ENCODE measurements around the gene SNRNP200. TPM values are rescaled to one million over a fixed set of nuclear protein-coding genes. Genes with fewer than 3 reads are reported as not detected.

The SNRNP200 gene
- 10 to 100 TPM; 84.8 to 94.7 TPM for total RNA-seq
- long read RNA-seq, full-length matches to known transcripts, result 9 of 121 reads
- long read RNA-seq, partial matches to known transcripts, result 108 of 121 reads
- long read RNA-seq, other reads (novel, unspliced or antisense), result 4 of 121 reads

DNA sequence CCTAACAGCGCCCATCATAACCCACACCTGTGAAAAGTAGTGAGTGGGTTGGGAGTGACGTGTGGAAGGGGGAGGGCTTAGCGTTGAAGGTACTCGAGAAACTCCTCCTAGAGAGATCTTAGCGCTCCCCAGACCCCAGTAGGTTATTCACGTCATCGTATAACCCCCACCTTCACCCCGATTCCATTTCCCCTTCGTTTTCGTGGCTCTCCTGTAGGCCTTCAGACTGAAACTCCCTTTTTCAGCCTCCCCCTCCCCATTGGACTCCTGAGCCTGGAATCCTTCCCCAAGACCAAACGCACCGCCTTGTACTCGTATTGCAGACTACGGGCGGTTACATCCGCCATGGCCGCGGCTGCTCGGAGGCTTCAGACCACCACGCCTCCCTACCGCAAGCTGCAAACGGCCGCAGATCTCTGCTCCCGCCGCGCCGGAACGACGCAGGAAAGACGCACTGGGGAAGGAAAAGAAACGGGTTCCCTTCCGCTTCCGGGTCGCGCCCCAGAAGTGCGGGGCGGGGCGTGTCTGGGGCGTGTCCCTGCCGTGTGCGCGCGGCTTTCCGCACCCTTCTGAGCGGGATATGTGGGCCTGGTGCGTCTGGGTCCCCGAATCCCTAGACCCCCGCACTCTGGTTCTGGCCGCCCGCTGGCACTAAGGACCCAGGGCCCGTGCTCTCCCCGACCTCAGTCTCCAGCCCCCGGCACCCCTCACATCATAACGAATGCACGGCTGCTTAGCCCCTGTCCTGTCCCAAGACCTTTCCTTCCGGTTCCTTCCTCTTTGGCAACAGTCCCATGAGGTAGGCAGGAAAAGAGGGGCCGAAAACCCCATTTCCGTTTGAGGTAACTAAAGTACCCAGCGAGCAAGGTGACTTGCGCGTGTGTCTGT lies at the start of gene SNRNP200:
TSS of gene SNRNP200 (minus strand) at position 456 of the 888 bp plus-strand sequence. CDS start at position 347, 109 bp downstream.
- ATAC-seq, result peak; percentile 99
- intact Hi-C loops (cut with DNase I, micrococcal nuclease), result no loop called here
- DNase-seq, result peak; percentile 86 to 94

DNA sequence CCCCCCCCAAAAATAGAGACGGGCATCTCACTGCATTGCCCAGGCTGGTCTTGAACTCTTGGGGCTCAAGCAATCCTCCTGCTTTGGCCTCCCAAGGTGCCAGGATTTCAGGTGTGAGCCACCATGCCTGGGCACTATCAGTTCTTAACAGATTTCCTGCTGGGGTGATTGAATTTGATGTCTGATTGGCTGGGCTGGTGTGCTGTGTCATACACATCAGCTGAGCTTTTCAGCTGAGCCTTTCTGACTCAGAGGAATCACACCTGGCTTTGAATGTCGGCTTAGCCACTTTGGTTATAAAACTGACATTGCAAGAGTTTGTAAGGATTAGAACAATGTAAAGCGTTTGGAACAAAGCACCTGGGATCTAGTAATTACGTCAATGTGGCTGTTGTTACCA lies 49.1 kb upstream of the SNRNP200 start:
- ATAC-seq, result no peak
- DNase-seq, result no peak
- intact Hi-C loops (cut with DNase I, micrococcal nuclease), result no loop called here

DNA sequence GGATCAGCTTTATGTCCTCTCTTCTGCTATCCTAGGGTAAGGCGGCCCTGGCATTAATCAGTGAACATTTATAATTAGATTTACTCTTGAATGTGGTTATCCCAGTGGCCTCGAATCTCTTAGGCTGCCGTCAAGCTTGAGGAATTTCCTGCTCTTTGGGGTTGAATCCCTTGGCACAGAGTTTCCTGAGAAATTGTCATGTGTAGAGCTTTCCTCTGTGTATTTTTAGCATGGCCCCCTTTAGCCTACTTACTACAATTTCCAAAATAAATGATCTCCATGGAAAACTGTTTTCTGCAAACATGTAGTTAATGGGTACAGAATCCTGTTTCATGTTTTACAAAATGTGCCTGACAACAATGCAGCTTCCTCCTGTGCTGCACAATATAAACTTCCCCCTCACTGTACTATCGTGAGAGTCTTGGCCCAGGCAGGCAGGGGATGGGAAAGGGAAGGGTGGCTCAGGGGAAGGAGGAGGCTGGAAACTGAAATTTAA lies 48.3 kb upstream of the SNRNP200 start:
- intact Hi-C loops (cut with DNase I, micrococcal nuclease), result no loop called here
- ATAC-seq (no peak), DNase-seq (no peak)

DNA sequence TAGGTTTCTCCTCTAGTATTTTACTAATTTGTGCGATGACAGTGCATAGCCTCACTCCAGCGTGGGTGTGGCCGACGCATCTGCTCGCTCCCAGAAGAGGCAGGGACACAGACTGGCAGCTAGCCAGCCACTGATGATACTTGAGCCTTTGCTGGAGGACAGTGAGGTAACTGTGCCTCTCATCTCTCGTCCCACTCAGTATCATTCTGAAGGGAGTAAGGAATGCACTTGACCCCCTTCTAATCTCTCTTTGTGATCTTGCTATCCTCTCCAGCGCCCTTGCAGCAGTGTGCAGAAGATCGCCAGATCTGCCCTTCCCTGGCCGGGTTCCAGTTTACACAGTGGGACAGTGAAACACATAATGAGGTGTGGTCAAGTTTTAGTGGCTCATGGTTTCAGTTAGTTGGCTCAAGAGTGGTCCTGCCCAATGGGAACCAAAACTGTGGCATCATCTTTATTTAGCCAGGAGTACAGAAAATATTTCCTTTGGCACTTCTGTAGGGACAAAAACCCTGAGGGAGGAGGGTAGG lies 47.8 kb upstream of the SNRNP200 start:
- intact Hi-C loops (cut with DNase I, micrococcal nuclease), result no loop called here
- DNase-seq (peak in 1 of 2 donors; percentile 38), ATAC-seq (peak; percentile 32)

DNA sequence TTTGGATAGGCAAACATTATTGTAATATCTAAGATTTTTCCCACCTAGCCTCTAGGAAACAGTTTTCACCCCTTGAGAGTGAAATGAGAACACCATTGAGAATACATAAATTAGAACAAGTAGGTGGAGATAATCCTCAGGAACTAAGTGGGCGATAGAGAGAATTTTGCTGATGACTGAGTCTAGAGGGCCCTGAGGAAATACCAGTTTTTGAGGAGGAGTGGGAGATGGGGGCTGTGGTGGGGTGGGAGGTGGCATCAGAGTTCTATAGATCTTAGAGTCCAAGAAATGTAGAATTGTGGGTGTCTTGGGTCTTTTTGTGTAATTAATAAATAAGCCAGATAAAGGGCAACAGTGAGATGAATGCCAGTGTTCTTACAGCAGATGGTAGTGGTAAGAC lies 42.0 kb upstream of the SNRNP200 start:
- ATAC-seq (no peak), DNase-seq (no peak)
- intact Hi-C loops (cut with DNase I, micrococcal nuclease), result no loop called here

DNA sequence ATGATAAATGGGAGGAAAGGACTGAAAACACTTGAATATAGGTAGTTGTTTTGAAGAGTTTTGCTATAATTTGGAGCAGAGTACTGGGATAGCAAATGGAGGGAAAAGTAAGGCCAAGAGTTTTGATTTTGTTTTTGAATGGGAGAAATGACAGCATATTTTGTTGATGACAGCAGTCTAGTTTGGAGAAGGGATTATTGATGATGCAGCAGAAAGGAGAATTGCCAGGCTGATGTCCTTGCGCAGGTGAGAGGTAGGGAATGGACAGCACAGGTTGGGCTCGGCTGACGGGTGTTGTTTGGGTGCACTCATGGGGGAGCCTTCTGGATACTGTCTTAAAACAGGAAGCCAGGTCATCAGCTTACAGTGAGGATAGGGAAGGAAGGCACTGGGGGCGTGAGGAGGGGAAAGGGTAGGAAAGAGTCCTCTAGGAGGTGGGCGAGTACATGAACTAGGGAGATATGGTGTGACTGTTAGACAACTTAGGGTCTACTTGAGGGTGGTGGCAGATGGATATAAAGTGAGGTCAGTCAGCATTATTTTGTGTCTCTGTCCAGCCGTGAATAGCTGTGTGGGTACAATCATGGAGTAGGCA lies 40.6 kb upstream of the SNRNP200 start:
- no peak for DNase-seq
- ATAC-seq, result no peak
- intact Hi-C loops (cut with DNase I, micrococcal nuclease), result no loop called here

DNA sequence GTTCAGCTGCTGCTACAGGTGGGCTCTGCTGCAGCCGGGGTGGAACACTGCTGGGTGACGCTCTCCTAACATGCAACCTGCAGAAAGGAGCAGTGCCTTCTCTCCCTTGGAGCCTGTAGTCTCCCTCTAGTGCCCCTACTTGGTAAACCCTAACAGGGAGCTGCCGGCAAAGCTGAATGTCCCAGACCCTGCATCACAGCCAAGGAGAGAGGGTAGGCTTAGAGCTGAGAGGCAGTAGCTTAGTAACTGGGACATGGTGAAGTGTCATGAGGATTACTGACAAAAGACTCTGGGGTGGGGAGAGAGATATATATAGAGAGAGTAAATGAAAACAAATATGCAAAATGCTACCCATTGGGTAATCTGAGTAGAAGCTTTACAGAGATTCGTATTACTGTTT lies 40.1 kb upstream of the SNRNP200 start:
- ATAC-seq (no peak), DNase-seq (no peak)
- intact Hi-C loops (cut with DNase I, micrococcal nuclease), result no loop called here

DNA sequence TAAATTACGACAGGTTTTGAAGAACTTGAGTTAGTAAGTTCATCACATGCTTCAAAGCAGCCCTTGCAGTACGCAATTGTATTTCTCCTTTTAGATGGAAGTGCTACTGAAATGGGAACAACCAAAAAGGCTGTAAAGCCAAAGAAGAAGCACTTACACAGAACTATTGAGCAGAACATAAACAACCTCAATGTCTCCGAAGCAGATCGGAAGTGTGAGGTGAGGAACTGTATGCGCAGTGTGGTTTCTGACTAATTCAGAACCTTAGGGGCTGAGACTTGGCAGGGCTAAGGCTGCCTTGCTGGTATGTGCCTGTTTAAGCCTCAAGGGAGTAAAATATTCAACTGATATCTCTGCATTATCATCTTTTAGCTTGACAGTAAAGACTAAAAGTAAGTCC lies 38.7 kb upstream of the SNRNP200 start:
- DNase-seq (no peak), ATAC-seq (peak; percentile 44)
- intact Hi-C loops (cut with DNase I, micrococcal nuclease), result no loop called here

DNA sequence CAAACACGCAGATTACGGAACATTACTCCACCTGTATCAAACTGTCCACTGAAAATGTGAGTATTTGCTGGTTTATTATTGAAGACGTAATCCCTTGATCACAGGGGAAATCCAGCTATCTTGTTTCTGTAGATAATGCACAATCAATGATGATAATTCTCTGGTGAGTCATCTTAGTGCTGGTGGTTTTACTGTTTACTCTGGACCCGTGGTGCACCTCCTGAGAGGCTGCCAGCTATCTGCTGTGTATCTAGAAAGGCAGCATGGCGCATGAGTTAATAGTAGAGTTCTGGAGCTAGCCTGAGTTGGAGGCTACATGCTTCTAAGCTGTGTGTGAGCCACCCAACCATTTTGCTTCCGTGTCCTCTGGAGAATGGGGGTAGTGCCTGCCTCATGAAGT lies 36.7 kb upstream of the SNRNP200 start:
- intact Hi-C loops (cut with DNase I, micrococcal nuclease), result no loop called here
- no peak for ATAC-seq
- no peak for DNase-seq

DNA sequence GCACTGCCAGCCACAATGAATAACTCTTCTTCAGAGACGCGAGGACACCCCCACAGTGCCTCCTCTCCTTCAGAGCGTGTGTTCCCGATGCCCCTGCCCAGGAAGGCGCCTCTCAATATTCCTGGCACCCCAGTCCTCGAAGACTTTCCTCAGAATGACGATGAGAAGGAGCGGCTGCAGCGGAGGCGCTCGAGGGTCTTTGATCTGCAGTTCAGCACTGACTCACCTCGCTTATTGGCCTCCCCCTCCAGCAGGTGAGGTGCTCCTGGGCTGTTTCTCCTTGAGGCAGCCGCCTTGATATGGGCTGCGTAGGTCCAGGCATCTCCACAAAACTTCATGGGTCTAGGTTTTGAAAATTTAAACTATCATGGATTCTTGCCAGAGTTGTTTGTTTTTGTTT lies 36.3 kb upstream of the SNRNP200 start:
- intact Hi-C loops (cut with DNase I, micrococcal nuclease), result no loop called here
- no peak for DNase-seq
- ATAC-seq, result no peak

DNA sequence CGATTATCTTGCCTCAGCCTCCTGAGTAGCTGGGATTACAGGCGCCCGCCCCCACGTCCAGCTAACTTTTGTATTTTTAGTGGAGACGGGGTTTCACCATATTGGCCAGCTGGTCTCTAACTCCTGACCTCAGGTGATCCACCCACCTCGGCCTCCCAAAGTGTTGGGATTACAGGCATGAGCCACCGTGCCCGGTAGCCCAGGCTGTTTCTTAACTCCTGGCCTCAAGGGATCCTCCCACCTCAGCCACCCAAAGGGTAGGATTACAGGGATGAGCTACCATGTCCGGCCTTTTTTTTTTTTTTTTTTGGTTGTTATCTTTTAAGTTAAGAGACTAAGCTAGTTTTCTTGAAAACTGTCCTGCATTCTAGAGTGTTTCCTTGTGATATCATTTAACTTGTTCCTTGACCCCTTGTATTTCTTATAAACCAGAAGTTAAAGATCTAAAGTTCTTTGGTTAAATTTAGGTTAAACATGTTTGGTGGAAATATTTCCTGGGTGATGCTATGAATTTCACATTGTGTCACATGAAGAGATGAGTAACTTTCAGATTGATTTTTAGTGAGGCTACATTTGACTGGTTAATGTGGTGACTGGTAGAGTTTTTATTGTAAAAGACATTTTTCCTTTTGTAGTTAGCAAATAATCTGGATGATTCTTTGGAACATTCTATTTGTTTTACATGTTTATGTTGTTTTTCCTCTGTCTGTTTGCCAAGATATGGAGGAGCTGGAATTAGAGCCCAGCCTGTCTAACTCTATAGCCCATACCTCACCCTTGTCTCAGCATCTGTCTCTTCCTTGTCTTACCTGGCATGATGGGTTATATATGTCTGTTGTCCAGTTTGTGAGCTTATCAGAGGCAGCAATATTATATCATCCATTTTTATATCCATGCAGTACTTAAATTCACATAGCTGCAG lies 35.4 kb upstream of the SNRNP200 start:
- ATAC-seq, result no peak
- DNase-seq, result no peak
- intact Hi-C loops (cut with DNase I, micrococcal nuclease), result no loop called here

DNA sequence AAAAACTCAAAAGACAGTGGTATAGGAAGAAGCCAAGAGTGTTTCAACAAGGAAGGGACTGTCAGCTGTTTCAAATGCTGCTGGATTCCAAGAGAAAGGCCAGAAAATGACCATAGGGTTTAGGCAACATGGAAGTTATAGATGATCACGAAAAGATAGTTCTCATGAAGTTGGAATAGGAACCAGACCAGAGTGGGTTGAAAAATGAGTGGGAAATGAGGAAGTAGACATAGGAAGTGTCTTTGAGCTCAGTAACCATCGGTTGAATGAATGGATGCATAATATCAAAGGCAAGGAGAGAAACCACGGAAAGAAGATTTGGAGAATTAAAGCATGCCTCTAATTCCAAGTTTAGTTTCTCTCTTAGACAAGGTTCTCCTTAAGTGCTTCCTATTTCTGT lies 31.5 kb upstream of the SNRNP200 start:
- intact Hi-C loops (cut with DNase I, micrococcal nuclease), result no loop called here
- ATAC-seq, result no peak

DNA sequence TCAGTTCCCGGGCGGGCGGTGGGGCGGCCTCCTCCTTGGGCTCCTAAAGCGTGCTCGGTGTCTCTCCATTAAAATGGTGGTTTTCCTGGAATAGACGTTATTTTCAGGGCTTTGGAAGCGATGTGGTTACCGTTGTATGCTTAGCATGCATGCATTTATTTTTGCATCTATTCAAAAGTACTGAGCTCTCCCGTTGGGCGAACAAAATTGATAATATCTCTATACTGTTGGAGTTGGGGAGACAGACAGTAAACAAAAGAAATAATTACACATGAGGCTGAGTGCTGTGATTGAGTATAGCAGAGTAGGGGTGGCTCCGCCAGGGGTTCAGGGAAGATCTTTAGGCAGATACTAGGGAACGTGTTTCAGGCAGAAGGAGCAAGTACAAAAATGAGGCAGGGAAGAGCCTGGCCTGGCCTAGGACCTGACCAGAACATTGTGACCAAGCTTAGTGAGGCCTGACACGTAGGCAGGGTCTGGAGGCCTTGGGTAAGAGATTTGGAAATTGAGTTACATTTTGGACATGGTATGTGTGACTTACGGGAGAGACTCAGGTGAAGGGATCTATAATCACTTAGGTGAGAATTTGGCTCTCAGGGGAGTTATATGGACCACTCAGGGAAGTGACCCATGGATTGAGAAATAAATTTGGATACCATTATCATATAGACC lies 30.9 kb upstream of the SNRNP200 start:
- intact Hi-C loops (cut with DNase I, micrococcal nuclease), result no loop called here
- ATAC-seq (no peak), DNase-seq (no peak)

More for the DNA sequence above, 31.5 kb upstream of the SNRNP200 start:
- no peak for DNase-seq

DNA sequence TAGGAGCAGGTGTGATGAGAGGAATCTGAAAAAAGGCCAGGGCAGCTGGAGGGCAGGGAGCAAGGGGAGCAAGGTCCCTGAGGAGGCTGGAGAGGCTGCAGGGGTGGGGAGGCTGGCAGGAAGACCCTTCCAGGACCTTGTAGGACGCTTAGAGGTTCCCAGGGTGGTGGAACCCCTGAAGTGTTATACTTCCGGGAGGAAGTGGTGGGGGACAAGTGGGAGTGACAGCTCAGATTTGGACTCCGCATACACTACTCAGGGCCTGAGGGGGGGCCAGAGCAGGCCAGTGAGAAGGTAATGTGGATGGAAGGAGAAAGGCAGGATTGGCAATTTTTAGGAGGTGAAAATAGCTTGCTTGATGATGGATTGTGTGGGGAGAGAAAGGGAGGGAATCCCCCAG lies 28.4 kb upstream of the SNRNP200 start:
- ATAC-seq, result no peak
- intact Hi-C loops (cut with DNase I, micrococcal nuclease), result no loop called here
- DNase-seq, result no peak

DNA sequence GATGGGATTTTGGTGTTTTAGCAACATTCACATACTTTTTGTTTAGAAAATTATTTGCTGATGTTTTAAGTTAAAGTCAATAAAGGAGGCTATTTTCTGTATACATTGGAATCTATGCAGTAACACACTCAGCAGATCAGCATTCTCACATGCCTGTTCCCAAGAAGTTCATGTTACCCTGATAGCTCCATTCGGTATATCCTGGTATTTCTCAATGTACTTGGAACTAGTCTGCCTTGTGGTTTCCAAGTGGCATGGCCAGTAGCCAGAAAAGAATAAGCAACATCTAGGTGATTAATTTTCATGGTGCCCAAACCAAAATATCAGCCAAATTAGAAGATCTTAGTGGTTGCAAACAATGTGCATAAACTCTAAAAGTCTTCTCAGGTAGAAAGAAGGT lies 25.1 kb upstream of the SNRNP200 start:
- DNase-seq (no peak), ATAC-seq (no peak)
- intact Hi-C loops (cut with DNase I, micrococcal nuclease), result no loop called here

DNA sequence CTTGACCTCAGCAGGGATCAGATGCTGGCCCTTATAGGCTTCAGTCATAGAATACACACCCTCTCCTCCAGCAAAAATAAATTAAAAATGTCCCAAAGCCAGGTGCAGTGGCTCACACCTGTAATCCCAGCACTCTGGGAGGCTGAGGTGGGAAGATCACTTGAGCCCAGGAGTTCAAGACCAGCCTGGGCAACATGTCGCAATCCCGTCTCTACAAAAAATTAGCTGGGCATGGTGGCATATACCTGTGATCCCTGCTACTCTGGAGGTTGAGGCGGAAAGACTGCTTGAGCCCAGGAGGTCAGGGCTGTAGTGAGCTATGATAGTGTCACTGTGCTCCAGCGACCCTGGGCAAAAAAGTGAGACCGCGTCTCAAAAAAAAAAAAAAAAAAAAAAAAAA lies 24.5 kb upstream of the SNRNP200 start:
- no peak for ATAC-seq
- intact Hi-C loops (cut with DNase I, micrococcal nuclease), result no loop called here

DNA sequence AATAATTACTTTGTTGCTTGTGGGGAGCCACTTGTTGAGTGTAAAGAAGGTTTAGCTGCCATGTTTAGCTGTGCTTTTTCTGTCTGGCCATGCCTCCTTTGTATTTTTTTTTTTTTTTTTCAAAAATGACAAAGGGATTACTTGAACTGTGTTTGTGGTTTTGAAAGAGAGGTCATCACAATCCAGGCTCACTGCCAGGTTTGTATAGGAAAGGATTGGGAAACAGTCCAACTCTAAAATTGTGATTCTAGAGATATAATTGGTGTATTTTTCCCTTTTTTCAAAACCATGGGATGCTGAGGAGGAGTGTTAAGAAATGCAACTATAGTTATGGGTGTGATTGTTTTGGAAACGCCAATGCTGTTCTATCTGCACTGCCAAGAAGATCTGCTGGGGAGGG lies 24.1 kb upstream of the SNRNP200 start:
- ATAC-seq, result no peak
- intact Hi-C loops (cut with DNase I, micrococcal nuclease), result no loop called here
- no peak for DNase-seq

More for the DNA sequence above, 24.5 kb upstream of the SNRNP200 start:
- DNase-seq, result no peak
